Transverse colon (tissue), 4 donors: Measurements from ENCODE around the gene CELSR1.

Source experiments
- POLR2A ChIP-seq: fragments of 450-650 bp; IDR thresholded peaks from one replicate; pipeline ENCODE4 v1.6.1; 2016; ENCODE audit warnings: antibody characterized with exemption, mild to moderate bottlenecking, moderate library complexity
- POLR2AphosphoS5 ChIP-seq, 3 donors: sonication (generic); formaldehyde crosslinking; IDR thresholded peaks; one replicate each; pipeline ENCODE4 v1.6.1; 2016; ENCODE audit warnings: antibody characterized with exemption in 3 of 3
- TF ChIP-seq, protein P1 (sequence below), 5 experiments: fragments of 200-600 bp in 3 of 5; fragments of 450-650 bp in 2 of 5; sonication (generic) in 3 of 5; IDR thresholded peaks; 1 replicate in 2 of 5; 2 replicates in 3 of 5; pipeline ENCODE4 v1.5.1; 2016 to 2017; ENCODE audit warnings: antibody characterized with exemption in 5 of 5, inconsistent platforms in 3 of 5, mild to moderate bottlenecking in 2 of 5, moderate library complexity in 1 of 5

DNA sequence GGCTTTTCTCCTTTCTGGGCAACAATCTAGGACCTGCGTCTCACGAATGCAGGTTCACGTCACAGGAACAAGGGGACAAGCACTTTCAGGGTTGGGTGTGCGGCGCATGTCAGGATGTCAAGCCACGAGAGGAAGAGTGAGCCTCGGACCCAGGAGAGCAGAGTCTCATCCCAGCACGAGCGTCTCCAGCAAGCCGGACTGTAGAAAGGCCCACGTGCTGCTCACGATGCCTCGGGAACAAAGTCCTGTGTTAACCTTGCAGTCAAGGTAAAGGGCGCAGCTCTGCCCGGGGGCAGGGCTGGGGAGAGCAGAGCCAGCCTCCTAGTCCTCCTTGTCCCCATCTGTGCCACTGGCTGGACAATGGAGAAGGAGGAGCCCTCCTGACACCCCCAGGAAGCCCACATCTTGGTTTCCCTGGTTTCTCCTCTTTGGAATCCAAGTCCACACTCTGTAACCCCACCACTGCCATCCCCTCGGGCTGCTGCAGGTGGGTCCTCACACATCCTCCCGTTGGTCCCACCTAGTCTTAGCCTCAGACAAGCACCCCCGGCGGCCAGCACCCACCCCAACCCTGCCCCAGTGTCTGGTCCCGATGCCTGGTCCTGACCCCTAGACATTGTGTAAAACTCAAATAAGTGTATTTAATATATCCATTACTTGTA, 63.4 kb downstream of the CELSR1 start:
- TF ChIP-seq, protein P1, sequence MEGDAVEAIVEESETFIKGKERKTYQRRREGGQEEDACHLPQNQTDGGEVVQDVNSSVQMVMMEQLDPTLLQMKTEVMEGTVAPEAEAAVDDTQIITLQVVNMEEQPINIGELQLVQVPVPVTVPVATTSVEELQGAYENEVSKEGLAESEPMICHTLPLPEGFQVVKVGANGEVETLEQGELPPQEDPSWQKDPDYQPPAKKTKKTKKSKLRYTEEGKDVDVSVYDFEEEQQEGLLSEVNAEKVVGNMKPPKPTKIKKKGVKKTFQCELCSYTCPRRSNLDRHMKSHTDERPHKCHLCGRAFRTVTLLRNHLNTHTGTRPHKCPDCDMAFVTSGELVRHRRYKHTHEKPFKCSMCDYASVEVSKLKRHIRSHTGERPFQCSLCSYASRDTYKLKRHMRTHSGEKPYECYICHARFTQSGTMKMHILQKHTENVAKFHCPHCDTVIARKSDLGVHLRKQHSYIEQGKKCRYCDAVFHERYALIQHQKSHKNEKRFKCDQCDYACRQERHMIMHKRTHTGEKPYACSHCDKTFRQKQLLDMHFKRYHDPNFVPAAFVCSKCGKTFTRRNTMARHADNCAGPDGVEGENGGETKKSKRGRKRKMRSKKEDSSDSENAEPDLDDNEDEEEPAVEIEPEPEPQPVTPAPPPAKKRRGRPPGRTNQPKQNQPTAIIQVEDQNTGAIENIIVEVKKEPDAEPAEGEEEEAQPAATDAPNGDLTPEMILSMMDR (IDR thresholded peaks at IDR 0.05): no peak
- no peak for TF ChIP-seq POLR2A
- TF ChIP-seq POLR2AphosphoS5 (IDR thresholded peaks at IDR 0.05): no peak
